ENCODE data around the gene GRK1. TPM values are rescaled to one million over a fixed set of nuclear protein-coding genes. Genes with fewer than 3 reads are reported as not detected.

The GRK1 gene
- total and polyA plus RNA-seq, 2 experiments from 2014 or later: not detected

DNA sequence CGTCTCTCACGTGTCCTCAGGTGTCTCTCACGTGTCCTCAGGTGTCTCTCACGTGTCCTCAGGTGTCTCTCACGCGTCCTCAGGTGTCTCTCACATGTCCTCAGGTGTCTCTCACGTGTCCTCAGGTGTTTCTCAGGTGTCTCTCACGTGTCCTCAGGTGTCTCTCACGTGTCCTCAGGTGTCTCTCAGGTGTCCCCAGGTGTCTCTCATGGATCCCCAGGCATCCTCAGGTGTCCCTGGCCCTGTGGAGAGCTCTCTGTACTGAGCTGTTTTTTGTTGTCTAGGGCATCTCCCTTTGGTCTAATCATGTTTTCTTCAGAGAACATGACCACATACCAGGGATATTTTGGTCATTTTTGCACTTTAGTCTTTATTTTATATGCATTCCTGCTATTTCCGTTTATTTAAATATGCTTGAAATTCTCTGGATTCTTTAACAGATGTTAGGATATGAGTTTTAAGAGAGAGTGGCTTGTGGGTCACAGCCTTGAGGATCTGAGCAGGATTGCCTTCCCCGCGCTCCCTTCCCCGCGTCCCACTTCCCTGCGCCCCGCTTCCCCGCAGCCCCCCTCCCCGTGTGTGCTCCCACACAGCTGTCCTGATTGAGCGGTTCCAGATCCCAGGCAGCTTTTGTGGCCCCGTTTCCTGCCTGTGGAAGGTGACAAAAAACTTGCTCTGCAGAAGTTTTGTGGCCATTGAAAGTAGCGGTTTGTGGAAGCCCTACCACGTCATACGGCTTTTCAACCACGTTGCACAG is 40.9 kb upstream of the GRK1 start:
- H3K36me3 ChIP-seq (ENCODE audit: insufficient read depth): no peaks in the 10 kb centered on the region; the same call in 1 of the 2 replicates
- H3K27ac Mint-ChIP-seq: peak overlapping the region; percentile 40; the same call in 1 of the 2 replicates
- no peak overlapping the region for H3K27ac ChIP-seq (ENCODE audit: low read depth)

More for the DNA sequence above, 40.9 kb upstream of the GRK1 start:
- Mint-ChIP-seq H3K9me3 (peaks cover 19% of the 10 kb centered on the region), H3K27me3 (ENCODE audit: insufficient read depth, low read depth, poor library complexity) (peaks cover 22% of the 10 kb centered on the region), H3K4me1 (peaks cover 7% of the 10 kb centered on the region), H3K4me3 (no peak overlapping the region), H3K36me3 (ENCODE audit: low read depth) (peaks cover 69% of the 10 kb centered on the region)
- TF ChIP-seq, protein P1, sequence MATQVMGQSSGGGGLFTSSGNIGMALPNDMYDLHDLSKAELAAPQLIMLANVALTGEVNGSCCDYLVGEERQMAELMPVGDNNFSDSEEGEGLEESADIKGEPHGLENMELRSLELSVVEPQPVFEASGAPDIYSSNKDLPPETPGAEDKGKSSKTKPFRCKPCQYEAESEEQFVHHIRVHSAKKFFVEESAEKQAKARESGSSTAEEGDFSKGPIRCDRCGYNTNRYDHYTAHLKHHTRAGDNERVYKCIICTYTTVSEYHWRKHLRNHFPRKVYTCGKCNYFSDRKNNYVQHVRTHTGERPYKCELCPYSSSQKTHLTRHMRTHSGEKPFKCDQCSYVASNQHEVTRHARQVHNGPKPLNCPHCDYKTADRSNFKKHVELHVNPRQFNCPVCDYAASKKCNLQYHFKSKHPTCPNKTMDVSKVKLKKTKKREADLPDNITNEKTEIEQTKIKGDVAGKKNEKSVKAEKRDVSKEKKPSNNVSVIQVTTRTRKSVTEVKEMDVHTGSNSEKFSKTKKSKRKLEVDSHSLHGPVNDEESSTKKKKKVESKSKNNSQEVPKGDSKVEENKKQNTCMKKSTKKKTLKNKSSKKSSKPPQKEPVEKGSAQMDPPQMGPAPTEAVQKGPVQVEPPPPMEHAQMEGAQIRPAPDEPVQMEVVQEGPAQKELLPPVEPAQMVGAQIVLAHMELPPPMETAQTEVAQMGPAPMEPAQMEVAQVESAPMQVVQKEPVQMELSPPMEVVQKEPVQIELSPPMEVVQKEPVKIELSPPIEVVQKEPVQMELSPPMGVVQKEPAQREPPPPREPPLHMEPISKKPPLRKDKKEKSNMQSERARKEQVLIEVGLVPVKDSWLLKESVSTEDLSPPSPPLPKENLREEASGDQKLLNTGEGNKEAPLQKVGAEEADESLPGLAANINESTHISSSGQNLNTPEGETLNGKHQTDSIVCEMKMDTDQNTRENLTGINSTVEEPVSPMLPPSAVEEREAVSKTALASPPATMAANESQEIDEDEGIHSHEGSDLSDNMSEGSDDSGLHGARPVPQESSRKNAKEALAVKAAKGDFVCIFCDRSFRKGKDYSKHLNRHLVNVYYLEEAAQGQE (IDR thresholded peaks at IDR 0.05; ENCODE audit: unreplicated experiment): no peak
- TF ChIP-seq STAT1 (IDR thresholded peaks at IDR 0.05; ENCODE audit: unreplicated experiment) (no peak), CREB1 (CRISPR knock-in tag; IDR thresholded peaks at IDR 0.05; ENCODE audit: low read depth) (no peak), NANOG (IDR thresholded peaks at IDR 0.05; ENCODE audit: borderline replicate concordance) (no peak), JUNB (IDR thresholded peaks at IDR 0.05; ENCODE audit: unreplicated experiment) (no peak), EZH2 (IDR thresholded peaks at IDR 0.05; ENCODE audit: low read depth, unreplicated experiment) (no peak), POLR2AphosphoS5 (IDR thresholded peaks at IDR 0.05; ENCODE audit: low read depth) (no peak), ZNF114 (CRISPR knock-in tag; IDR thresholded peaks at IDR 0.05) (no peak), EZH2phosphoT487 (IDR thresholded peaks at IDR 0.05; ENCODE audit: unreplicated experiment) (no peak), ZNF331 (CRISPR knock-in tag; IDR thresholded peaks at IDR 0.05; ENCODE audit: low read depth) (no peak)
- TF ChIP-seq, protein P2, sequence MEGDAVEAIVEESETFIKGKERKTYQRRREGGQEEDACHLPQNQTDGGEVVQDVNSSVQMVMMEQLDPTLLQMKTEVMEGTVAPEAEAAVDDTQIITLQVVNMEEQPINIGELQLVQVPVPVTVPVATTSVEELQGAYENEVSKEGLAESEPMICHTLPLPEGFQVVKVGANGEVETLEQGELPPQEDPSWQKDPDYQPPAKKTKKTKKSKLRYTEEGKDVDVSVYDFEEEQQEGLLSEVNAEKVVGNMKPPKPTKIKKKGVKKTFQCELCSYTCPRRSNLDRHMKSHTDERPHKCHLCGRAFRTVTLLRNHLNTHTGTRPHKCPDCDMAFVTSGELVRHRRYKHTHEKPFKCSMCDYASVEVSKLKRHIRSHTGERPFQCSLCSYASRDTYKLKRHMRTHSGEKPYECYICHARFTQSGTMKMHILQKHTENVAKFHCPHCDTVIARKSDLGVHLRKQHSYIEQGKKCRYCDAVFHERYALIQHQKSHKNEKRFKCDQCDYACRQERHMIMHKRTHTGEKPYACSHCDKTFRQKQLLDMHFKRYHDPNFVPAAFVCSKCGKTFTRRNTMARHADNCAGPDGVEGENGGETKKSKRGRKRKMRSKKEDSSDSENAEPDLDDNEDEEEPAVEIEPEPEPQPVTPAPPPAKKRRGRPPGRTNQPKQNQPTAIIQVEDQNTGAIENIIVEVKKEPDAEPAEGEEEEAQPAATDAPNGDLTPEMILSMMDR (conservative IDR thresholded peaks at IDR 0.05; ENCODE audit: low read depth in 2 of 2): no peak
- TF ChIP-seq, protein P3, sequence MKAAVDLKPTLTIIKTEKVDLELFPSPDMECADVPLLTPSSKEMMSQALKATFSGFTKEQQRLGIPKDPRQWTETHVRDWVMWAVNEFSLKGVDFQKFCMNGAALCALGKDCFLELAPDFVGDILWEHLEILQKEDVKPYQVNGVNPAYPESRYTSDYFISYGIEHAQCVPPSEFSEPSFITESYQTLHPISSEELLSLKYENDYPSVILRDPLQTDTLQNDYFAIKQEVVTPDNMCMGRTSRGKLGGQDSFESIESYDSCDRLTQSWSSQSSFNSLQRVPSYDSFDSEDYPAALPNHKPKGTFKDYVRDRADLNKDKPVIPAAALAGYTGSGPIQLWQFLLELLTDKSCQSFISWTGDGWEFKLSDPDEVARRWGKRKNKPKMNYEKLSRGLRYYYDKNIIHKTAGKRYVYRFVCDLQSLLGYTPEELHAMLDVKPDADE (IDR thresholded peaks at IDR 0.05): no peak
- TF ChIP-seq, protein P4, sequence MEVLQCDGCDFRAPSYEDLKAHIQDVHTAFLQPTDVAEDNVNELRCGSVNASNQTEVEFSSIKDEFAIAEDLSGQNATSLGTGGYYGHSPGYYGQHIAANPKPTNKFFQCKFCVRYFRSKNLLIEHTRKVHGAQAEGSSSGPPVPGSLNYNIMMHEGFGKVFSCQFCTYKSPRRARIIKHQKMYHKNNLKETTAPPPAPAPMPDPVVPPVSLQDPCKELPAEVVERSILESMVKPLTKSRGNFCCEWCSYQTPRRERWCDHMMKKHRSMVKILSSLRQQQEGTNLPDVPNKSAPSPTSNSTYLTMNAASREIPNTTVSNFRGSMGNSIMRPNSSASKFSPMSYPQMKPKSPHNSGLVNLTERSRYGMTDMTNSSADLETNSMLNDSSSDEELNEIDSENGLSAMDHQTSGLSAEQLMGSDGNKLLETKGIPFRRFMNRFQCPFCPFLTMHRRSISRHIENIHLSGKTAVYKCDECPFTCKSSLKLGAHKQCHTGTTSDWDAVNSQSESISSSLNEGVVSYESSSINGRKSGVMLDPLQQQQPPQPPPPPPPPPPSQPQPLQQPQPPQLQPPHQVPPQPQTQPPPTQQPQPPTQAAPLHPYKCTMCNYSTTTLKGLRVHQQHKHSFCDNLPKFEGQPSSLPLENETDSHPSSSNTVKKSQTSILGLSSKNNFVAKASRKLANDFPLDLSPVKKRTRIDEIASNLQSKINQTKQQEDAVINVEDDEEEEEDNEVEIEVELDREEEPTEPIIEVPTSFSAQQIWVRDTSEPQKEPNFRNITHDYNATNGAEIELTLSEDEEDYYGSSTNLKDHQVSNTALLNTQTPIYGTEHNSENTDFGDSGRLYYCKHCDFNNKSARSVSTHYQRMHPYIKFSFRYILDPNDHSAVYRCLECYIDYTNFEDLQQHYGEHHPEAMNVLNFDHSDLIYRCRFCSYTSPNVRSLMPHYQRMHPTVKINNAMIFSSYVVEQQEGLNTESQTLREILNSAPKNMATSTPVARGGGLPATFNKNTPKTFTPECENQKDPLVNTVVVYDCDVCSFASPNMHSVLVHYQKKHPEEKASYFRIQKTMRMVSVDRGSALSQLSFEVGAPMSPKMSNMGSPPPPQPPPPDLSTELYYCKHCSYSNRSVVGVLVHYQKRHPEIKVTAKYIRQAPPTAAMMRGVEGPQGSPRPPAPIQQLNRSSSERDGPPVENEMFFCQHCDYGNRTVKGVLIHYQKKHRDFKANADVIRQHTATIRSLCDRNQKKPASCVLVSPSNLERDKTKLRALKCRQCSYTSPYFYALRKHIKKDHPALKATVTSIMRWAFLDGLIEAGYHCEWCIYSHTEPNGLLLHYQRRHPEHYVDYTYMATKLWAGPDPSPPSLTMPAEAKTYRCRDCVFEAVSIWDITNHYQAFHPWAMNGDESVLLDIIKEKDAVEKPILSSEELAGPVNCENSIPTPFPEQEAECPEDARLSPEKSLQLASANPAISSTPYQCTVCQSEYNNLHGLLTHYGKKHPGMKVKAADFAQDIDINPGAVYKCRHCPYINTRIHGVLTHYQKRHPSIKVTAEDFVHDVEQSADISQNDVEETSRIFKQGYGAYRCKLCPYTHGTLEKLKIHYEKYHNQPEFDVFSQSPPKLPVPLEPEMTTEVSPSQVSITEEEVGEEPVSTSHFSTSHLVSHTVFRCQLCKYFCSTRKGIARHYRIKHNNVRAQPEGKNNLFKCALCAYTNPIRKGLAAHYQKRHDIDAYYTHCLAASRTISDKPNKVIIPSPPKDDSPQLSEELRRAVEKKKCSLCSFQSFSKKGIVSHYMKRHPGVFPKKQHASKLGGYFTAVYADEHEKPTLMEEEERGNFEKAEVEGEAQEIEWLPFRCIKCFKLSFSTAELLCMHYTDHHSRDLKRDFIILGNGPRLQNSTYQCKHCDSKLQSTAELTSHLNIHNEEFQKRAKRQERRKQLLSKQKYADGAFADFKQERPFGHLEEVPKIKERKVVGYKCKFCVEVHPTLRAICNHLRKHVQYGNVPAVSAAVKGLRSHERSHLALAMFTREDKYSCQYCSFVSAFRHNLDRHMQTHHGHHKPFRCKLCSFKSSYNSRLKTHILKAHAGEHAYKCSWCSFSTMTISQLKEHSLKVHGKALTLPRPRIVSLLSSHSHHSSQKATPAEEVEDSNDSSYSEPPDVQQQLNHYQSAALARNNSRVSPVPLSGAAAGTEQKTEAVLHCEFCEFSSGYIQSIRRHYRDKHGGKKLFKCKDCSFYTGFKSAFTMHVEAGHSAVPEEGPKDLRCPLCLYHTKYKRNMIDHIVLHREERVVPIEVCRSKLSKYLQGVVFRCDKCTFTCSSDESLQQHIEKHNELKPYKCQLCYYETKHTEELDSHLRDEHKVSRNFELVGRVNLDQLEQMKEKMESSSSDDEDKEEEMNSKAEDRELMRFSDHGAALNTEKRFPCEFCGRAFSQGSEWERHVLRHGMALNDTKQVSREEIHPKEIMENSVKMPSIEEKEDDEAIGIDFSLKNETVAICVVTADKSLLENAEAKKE (CRISPR knock-in tag; IDR thresholded peaks at IDR 0.05): no peak
- Histone ChIP-seq H3K9me2 (ENCODE audit: insufficient read depth) (no peaks in the 10 kb centered on the region), H3K79me2 (replicated peaks; ENCODE audit: insufficient read depth) (peaks cover 35% of the 10 kb centered on the region), H3K4me2 (no peak overlapping the region), H2AFZ (no peak overlapping the region), H3F3A (replicated peaks; ENCODE audit: low read depth) (peaks cover 11% of the 10 kb centered on the region; the same call in 1 of the 2 replicates), H3K27me3 (ENCODE audit: insufficient read depth) (no peaks in the 10 kb centered on the region), H3K4me1 (ENCODE audit: insufficient read depth) (no peaks in the 10 kb centered on the region), H3K4me3 (no peak overlapping the region), H4K20me1 (replicated peaks; ENCODE audit: insufficient read depth) (no peaks in the 10 kb centered on the region; the same call in 1 of the 2 replicates)
- DNase-seq (ENCODE audit: low spot score): no peak
- ATAC-seq: no peak

Data from GM23338 (cell line).